ENCODE results near the gene GBE1. TPM values are rescaled to one million over a fixed set of nuclear protein-coding genes. Genes with fewer than 3 reads are reported as not detected.
"Not testable (repeated sequence)": the region's sequence is repeated elsewhere in the genome, so short reads cannot be mapped to it uniquely, and the experiment has no call there.

GBE1 gene
- total RNA-seq: 31.9 TPM

DNA sequence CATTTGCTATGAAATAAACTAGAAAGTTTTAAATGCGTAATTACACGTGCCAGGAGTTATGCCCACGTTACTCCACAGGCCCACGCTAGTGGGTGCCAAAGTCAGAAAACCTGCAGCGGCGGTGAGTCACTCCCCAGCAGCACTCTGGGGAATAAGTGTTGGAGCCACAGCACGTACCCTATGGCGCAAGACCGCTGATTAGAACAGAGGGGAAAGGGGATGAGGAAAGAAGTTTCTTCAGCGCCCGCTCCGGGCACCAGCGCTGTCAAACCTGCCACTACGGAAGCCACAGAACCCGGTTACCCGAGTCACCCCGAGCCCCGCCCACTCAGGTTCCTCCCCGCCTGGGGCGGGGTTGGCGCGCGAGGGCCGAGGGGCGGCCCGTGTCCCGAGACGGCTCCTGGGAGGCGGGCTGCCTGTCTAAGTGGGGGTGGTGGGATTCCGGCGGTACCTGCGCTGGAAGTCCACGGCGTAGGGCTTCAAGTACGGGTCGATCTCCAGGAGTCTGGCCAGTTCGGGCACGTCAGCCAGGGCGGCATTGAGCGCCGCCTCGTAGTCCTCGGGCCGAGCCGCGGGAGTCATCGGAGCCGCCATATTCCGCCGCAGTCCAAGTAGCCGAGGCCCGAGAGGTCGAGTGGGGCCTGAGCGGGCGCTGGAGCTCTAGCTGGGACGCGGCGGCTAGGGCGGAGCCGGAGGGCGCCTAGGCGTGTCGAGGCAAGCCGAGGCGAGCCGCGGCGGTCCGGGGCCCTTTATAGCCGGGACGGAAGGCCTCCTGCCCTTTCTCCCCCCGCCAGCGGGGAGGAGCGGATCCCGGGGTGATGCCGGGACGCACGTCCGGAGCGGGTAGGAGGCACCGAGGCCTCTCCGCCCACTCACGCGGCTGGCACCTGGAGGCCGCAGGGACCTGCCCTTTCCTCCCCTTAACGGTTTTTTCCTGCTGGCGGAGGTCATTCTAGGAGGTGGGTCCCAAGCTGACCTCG is at the start of gene GBE1:
TSS of gene GBE1 (minus strand) at position 722 of the 980 bp plus-strand sequence. CDS start at position 594, 128 bp downstream.
- peak; percentile 86 for DNase-seq

DNA sequence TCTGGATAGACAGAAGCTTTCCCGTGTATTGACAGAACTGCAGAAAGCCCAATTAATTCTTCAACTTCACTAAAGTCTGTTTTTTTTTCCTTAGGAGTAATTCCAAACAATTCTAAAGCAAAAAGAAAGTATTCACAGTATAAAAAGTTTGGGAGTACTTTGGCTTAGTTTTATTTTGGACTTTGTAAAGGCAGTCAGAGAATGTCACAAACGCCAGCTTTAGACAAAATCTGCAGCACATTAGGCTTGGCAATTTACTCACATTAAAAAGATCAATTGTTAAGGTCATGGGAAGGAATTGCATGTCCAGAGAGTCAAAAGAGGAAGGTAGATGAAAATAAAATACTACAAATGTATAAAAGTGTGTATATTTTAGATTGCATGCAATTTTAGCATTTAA is 47.5 kb upstream of the GBE1 start:
- DNase-seq: no peak

DNA sequence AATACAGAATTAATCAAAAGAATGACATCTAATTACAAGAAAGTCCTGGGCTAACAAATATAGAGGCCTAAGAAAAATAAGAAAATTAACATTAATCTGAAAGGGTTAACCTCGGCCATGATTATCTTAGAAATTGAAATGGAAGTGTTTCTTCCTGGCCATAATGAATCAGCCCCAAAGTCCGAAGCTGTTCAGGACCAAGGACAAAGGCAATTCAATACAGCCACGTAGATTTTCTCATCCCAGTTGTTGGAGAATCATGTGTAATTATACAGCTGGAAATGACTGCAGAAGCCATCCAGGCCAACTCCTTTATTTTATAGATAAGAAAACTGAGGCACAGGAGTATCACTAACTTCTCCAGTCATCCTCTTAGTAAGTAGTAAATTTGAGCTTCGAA is 38.0 kb upstream of the GBE1 start:
- DNase-seq: no peak

DNA sequence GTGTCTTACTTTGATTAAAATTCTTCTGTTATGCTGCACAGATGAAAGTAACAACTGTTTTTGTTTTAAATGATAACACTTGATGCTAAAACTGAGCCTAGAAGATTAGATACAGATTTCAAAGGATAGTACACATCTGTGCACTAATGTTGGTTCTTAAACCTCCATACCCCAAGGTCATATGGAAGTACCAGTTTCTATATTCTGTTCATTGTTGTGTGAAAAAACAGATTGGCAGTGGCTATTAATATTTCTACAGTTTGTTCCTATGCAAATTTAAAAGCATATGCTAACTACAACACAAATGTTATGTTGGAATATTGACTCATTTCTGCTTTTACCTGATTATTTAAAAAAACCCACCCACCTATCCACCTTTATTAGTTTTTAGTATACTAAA is 32.0 kb upstream of the GBE1 start:
- DNase-seq: no peak

DNA sequence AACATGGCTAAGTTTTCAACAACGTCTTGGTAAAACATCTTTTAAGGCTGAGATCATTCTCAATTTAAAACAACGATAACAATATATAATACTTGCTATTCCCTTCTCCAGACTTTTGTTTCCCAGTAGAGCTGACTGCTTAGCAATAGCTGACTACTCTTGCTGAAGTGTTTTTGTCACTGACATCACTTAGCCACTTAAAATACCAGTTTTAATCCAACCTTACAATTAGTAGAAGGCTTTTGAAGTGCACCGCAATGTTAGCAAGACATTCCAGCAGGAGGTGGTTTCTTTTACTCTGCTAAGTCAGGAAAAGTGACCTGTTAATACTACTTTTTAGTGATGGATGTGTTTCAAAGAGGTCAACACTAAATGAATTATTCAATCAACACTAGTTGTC is 28.7 kb upstream of the GBE1 start:
- DNase-seq: no peak

DNA sequence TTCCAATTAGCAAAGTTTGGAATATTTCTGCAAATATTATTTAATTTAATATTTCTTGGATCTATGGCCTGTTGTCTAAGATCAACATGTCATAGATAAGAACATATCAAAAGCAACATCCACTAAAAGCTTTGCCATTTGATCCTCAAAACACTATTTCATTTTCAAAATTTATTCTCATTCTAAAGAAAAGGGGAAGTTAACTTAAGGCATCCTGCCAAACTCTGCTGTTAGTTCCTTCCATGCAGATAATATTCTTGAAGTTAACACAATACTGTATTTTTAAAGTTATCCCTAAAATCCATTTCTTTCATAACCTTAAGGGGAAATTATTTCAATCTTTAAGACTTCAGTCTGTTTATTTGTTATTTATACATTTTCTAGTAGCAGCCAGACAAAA is 28.2 kb upstream of the GBE1 start:
- DNase-seq: no peak

DNA sequence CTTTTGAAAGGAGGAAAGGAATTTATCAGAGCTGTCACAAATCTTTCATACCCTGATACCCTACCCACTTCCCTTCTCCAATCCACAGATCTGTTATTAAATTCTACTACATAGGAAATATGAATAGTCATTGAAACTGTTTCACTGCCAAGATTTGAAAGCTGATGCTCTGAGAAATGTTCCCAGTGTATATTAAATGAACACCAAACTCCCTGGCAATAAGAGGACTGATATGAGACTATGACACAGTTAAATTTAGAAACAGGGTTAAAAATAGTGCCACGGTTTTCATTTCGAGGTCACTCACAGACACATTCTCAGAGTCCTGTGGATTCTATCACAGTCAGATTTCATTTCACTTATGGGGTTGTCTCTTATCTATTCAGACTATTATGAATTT is 27.2 kb upstream of the GBE1 start:
- DNase-seq: no peak

DNA sequence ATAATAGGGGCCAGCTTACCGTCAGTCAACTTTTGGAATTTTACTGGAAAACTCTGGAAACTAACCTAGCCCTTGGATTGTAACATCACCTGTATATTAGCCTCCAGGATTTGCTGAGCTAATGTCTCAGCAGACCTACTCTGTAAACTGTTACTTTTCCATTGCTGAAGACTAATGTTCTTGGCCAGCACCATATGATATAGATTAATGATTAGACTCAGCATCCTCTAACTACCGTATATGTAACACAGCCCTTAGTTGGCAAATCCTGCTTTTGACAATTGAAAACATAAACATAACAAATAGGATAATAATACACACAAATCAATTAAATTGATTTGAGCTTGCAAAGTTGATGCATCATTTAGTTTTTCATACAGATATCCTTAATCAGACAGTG is 26.6 kb upstream of the GBE1 start:
- no peak for DNase-seq

DNA sequence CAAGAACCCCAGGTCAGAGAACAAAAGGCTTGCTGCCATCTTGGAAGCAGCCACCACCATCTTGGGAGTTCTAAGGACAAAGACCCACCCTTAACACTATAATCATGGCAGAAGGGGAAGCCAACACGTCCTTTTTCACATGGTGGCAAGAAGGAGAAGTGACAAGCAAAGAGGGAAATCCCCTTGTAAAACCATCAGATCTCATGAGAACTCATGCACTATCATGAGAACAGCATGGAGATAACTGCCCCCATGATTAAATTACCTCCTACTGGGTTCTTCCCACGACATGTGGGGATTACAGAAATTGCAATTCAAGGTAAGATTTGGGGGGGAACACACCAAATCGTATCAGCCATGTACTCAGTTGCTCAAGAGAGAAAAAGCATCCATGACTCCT is 21.1 kb upstream of the GBE1 start:
- no peak for DNase-seq

DNA sequence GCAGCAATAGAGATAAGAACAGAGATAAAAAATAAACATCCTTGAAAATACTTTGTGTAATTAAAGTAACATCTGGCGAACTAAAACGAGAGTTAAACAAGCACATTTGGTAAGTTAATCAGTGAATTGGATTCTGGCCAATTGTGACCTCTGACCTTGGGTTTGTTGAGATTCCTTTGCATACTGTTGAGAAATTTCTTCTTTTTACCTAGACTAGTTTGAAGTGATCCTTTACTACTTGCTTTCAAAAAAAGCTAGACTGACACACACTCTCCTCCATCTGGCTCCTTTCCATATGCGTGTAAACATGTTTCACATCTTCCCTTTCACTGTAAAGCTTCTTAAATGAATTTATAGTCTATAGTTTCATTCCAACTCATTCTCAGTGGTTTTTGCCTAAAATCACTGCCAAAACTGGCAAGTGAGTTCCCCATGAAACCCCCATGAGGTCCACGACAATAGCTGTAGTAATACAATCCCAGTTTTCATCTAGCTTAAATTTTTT is 17.3 kb upstream of the GBE1 start:
- peak; percentile 9 for DNase-seq

DNA sequence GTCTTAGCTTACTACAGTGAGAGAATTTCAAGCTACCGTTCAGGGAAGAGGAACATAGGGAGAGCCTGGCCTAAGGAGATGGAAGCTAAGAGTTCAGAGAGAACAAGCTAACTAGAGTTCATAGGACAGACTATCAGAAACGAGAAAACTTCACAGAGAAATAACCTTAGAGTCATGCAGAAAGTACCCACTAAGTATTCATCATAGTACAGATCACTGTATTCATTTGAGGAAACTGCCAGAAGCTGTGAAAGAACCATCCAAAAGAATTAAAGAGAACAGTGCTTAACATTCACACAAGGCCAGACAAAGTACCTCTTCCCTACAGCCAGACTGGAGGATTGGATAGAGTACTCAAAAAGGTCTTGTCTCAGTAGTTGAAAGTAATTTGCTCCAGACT is 15.2 kb upstream of the GBE1 start:
- no peak for DNase-seq

DNA sequence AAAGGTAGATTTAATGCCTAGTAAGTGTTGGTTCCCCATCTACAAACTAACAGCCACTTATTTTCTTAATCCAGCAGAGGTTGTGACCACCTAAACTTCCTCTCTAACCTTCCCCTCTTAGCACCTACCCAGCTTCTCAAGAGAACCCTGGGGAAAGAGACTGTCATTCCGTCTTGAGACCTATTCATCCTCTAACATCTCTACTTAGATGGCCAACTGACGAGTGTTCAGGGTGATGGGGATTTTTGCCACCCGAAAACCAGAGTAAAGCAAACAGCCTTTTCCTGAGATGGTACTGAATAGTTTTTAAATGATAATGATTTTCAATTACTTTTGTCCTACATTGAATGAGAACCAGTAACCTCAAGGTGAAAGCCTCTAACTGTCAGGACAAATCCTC is 9.3 kb upstream of the GBE1 start:
- no peak for DNase-seq

DNA sequence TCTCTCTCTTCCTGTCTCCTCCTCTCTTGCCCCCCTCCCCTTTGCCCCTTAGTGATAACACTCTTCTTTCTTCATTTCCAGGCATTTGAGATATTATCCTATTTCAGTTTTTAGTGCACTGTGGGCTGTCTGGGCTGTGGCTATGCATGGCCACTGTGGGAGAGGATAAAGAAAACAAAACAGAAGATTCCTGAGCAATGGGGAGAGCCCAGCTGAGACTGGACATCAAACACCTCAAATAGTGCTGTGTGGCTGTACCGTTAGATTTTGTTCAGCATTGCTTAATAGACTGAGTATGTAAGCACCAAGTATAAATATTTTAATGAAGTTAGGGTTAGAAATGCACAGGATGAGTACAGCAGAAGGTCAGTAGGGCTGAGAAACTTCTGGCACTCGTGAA is 7.9 kb upstream of the GBE1 start:
- DNase-seq: no peak

DNA sequence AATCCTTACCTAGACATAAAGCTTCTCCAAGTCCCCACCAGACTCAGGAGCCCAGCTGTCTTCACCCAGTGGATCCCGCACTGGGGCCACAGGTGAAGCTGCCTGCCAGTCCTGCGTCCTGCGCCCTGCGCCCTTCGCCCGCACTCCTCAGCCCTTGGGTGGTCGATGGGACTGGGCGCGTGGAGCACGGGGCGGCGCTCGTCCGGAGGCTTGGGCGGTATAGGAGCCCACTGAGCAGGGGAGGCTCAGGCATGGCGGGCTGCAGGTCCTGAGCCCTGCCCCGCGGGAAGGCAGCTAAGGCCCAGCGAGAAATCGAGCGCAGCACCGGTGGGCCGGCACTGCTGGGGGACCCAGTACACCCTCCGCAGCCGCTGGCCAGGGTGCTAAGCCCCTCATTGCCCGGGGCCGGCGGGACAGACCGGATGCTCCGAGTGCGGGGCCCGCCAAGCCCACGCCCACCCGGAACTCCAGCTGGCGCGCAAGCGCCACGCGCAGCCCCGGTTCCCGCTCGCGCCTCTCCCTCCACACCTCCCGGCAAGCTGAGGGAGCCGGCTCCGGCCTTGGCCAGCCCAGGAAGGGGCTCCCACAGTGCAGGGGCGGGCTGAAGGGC is 5.9 kb upstream of the GBE1 start:
- not testable (repeated sequence) for DNase-seq

DNA sequence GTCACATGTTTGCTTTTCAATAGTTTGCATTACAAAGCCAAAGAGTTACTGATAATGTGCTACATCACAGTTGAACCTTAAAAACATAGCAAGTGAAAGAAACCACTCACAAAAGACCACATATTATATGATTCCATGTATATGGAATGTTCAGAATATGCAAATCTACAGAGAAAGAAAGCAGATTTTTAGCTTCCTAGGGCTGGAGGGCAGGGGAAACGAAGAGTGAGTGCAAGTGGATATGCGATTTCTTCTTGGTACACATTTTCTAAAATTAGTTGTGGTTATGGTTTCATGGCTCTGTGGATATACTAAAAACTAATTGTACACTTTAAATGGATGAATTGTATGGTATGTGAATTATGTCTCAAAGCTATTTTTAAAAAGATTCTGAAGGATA is 4.0 kb upstream of the GBE1 start:
- no peak for DNase-seq

DNA sequence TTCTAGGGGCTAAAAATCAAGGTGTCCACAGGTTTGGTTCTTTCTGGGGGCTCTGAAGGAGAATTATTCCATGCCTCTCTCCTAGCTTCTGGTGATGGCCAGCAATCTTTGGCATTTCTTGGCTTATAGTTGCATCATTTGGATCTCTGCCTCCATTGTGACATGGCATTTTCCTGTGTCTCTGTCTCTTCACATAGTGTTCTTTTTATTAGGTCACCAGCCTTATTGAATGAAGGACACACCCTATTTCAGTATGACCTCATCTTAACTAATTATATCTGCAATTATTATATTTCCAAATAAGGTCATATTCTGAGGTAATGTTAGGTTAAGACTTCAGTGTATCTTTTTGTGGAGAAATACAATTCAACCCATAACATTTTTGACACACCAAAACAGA is 3.2 kb upstream of the GBE1 start:
- no peak for DNase-seq

DNA sequence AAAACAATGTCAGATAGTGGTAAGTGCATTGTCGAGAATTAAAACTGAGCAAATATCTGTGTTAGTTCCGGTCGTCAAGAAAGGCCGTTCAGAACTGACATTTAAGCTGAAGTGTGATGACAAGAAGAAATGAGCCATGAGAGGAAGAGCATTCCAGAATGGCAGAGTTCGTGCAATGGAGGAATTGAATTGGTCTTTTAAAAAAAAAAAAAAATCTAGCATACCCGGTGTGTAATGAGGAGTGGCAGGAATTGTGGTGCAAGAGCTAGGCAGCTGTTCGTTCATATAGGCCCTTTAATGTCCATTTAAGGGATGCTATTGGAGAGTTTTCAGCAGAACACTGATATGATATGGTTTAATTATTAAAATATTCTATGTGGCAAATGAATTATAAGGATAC is 2.6 kb upstream of the GBE1 start:
- no peak for DNase-seq

DNA sequence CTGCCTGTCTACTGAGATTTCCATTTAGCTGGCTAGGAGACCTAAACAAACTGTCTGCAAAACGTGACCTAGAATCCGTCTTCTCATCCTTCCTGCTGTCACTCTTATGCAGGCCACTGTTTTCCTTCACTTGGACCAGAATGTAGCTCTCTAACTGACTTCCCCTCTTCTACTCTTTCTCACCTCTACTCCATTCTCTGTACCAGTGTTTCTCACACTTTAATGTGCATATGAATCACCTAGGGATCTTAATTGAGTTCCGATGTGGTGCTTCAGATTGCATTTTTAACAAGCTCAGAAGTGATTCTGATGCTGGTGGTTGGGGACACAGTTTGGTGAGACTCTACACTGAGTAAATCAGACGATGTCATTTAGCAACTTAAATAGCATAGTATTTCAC is 1.6 kb upstream of the GBE1 start:
- DNase-seq: no peak

DNA sequence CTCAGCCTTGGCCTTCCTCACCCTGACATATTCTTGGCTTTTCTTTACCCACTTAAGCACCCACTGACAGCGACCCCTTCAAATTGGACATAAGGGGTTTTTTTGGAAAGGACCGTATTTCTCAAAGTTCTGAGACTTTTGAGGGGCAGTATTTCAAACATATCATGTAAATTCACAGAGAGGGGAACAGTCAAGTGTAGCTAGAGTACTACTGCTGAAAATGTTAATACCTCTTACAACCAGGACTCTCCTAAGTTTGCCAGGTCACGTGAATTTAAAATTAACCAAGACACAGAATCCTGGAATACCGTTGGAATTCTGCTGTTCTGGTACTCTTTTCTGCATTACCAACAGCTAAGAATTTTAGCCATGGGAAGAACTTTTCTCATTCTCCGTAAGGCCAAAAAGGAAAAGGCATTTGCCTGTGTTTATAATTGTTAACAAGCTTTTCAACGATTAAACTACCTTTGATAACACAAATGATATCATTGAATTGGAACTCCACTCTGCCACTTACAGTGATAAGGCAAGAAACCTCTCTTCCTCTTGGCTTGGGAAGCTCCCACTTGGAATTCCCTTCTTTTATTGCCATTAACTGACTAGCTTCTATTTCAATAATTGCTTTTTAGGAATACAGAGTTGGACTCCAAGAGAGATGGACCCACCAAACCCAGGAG is 597 bp upstream of the GBE1 start:
- DNase-seq: no peak

DNA sequence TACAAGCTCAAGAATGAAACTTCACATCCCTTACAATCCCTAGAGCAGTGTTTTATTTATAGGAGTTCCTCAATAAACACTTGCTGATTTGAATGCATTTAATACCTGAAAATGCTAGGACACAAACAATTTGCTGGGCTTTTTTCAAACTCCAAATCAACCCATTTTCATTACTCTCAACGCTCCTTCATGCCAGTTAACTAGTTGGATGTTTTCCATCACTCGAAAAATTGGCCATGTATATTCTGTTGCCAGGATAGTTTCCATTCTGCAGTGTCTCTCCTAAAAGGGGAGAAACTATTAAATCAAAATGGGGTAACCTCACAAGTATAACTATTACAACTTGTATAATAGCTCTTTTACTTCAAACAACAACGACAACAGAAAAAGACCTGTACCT is 1.2 kb downstream of the GBE1 start:
- no peak for DNase-seq

DNA sequence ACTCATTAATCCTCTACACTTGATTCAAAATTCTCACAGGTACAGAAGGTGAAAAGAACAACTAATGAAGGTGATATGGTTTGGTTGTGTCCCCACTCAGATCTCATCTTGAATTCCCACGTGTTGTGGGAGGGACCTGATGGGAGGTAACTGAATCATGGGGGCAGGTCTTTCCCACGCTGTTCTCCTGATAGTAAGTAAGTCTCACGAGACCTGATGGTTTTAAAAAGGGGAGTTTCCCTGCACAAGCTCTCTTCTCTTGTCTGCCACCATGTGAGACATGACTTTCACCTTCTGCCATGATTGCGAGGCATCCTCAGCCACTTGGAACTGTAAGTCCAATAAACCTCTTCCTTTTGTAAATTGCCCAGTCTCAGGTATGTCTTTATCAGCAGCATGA is 2.7 kb downstream of the GBE1 start:
- DNase-seq: not testable (repeated sequence)

DNA sequence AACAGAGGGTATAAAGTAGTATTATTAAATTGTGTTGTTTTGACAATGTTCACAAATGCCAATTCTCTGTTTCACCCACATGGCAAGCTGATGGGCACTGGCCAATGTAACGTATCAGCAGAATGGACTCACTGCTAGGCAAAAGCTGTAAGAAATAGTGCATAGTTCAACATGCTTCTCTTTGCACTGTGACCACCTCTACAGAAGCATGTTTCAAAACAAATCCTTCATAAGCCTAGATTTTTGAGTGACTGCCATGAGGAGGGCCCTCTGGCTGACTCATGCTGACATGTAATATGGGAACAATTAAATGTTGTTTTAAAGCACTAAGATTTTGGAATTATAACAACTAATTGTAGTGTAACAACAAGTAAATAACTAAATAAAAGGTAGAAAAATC is 3.2 kb downstream of the GBE1 start:
- DNase-seq: no peak

DNA sequence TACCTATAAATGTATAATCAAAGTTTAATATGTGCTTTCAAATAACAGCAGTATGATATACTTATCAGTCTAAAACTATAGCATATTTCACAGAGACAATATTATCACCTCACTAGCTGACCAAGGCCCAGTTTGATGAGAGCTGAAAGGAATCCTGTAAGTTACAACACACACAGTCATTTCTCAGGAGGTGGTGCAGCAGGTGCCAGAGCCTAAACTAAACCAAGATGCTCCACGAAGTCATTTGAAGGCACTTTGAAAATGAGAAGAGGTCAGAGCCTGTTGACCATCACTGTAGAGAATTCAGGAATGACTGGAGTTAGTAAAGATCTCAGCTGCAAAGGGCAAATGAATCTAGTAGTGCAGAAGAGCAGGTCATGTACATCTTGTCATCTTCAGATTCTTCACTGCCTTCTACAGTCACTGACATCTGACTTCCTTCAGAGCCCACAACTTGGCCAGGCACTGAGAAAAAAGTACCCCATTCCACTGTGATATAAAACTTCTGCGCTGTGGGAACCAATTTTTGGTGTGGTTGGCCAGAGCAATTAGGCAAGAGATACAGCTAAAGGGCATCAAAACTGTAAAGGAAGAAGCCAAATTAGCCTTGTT is 7.9 kb downstream of the GBE1 start:
- DNase-seq: no peak

All from skin of body (tissue), 2 donors.